Bronchial epithelial cell (primary cell): ENCODE results near the gene C3AR1. TPM values are rescaled to one million over a fixed set of nuclear protein-coding genes. Genes with fewer than 3 reads are reported as not detected.

Experiments used
- DNase-seq: peaks from one replicate; pipeline ENCODE4 v3.0.0-alpha.2; 2010; ENCODE audit warnings: low read depth
- FAIRE-seq: peaks from 2 replicates; lab custom pipeline; 2011; peaks lifted over from hg19 to GRCh38; lab: Jason Lieb, UNC
- H3K27me3 ChIP-seq: 2 replicates; pipeline ENCODE4 v1.5.1; 2011; ENCODE audit warnings: low read length; ENCODE audit not compliant: control insufficient read depth, insufficient read depth
- H3K36me3 ChIP-seq: 2 replicates; pipeline ENCODE4 v1.5.1; 2011; ENCODE audit warnings: low read length; ENCODE audit not compliant: control insufficient read depth, insufficient read depth
- H3K4me3 ChIP-seq: 2 replicates; pipeline ENCODE4 v1.5.1; 2011; ENCODE audit warnings: mild to moderate bottlenecking, low read depth, low read length, control low read depth
- total RNA-seq: library from RNA; depleted of rRNA; stranded (reverse); fragments of >200 nt; gene quantifications from 2 replicates; pipeline ENCODE4 v1.2.1, GENCODE V29; 2014
- TF ChIP-seq, protein P1 (sequence below): IDR thresholded peaks from 2 replicates; pipeline ENCODE4 v1.5.1; 2011; ENCODE audit warnings: mild to moderate bottlenecking, moderate library complexity, low read length, control low read depth, inconsistent platforms; ENCODE audit not compliant: insufficient read depth, severe bottlenecking

The C3AR1 gene
- total RNA-seq, 1 donor from 2014 or later: not detected

DNA sequence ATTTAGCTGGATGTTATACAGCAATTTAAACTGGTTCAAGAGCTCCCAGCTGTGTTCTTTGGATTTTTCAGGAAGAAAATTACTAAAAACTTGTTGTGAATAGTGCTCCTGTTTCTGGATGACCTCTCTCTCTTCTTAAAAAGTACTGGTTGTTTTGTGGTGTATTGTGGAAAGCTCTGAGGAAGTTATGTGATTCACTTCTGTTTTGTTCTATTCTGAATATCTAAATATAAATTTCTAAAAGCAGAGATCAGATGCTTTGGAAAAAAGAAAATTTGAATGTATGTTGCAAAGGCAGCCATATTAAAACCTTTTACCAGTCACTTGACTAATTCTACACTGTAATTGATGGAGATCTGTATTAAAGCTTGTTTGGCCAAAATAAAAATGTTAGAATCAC, 3.4 kb upstream of the C3AR1 start:
- no peaks in the 10 kb centered on the region for H3K27me3 ChIP-seq
- TF ChIP-seq, protein P1, sequence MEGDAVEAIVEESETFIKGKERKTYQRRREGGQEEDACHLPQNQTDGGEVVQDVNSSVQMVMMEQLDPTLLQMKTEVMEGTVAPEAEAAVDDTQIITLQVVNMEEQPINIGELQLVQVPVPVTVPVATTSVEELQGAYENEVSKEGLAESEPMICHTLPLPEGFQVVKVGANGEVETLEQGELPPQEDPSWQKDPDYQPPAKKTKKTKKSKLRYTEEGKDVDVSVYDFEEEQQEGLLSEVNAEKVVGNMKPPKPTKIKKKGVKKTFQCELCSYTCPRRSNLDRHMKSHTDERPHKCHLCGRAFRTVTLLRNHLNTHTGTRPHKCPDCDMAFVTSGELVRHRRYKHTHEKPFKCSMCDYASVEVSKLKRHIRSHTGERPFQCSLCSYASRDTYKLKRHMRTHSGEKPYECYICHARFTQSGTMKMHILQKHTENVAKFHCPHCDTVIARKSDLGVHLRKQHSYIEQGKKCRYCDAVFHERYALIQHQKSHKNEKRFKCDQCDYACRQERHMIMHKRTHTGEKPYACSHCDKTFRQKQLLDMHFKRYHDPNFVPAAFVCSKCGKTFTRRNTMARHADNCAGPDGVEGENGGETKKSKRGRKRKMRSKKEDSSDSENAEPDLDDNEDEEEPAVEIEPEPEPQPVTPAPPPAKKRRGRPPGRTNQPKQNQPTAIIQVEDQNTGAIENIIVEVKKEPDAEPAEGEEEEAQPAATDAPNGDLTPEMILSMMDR: no peak
- no peaks in the 10 kb centered on the region for H3K36me3 ChIP-seq
- no peak for FAIRE-seq
- no peak overlapping the region for H3K4me3 ChIP-seq
- no peak for DNase-seq

DNA sequence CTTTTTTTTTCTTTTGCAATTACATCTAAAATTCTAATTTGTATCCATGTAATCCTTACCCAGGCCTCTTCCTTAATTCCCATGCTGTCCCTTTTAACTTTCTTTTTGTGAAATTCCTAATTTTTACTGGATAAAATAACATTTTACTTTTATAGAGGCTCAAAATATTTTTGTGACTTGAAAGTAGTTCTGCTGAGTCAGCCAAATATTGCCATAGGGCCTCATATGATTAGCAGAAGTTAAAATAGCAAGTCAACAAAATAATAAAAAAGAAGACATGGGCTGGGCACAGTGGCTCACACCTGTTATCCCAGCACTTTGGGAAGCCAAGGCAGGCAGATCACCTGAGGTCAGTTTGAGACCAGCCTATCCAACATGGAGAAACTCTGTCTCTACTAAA, 2.0 kb downstream of the C3AR1 start:
- Histone ChIP-seq H3K4me3 (no peak overlapping the region), H3K36me3 (no peaks in the 10 kb centered on the region), H3K27me3 (no peaks in the 10 kb centered on the region)
- FAIRE-seq: no peak
- TF ChIP-seq, protein P1: no peak
- DNase-seq: no peak

DNA sequence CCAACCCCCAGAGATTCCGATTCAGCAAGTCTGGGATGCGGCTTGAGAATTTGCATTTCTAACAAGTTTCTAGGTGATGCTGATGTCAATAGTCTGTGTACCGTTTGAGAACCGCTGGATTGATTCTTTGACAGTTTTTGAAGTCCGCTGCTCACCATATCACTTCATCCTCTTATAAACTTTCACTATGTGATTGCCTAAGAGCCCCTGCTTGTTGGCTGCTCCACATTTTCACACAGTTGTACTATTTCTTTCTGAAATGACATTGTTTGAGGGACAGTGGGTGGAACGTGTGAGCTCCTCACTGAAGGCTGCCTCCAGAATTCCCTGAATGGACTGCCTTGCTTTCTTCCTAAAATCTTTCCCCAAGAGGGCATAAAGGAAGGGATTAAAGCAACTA, 7.7 kb downstream of the C3AR1 start:
- no peak for DNase-seq
- Histone ChIP-seq H3K4me3 (no peak overlapping the region), H3K36me3 (no peaks in the 10 kb centered on the region), H3K27me3 (no peaks in the 10 kb centered on the region)
- TF ChIP-seq, protein P1: no peak
- FAIRE-seq: no peak

DNA sequence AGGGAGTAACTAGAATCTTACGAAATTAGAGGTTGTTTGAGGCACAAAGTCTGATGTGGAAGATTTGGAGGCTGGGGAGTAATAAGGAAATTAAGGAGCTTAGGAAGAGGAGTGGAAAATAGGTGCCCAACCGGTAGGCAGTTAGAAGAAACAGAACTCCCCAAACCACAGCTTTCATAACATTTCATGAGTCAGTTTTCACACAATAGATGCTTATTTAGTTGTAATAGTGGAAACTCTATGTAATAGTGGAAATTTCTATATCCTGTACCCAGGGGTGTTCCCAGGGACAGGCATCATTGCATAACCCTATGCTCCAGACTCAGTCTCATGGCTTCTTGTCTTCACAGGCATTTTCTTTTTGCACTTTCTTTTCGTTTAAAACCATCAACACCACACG, 8.3 kb downstream of the C3AR1 start:
- FAIRE-seq (no peak), DNase-seq (peak; percentile 63)
- no peak overlapping the region for H3K4me3 ChIP-seq
- no peaks in the 10 kb centered on the region for H3K27me3 ChIP-seq
- TF ChIP-seq, protein P1: no peak
- H3K36me3 ChIP-seq: peaks cover 2% of the 10 kb centered on the region

DNA sequence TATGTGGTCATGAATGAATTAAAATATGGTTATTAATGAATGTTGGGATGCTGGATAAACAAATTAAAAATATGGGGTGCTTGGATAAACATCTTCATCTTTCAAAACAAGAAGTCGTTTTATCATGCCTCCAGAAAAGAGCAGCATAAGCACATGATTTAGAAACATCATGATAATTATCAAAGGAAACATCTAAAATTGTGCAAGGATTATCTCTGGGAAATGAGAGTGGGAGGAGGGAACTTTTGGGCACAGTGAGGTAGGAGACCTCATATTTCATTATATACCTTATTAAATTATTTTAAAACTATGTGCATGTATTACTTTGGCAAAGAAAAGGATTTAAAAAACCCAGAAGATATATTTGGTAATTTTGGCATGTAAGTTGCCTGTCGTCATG, 8.9 kb downstream of the C3AR1 start:
- no peaks in the 10 kb centered on the region for H3K27me3 ChIP-seq
- DNase-seq (no peak), FAIRE-seq (no peak)
- no peak overlapping the region for H3K4me3 ChIP-seq
- TF ChIP-seq, protein P1: no peak
- H3K36me3 ChIP-seq: peaks cover 2% of the 10 kb centered on the region

DNA sequence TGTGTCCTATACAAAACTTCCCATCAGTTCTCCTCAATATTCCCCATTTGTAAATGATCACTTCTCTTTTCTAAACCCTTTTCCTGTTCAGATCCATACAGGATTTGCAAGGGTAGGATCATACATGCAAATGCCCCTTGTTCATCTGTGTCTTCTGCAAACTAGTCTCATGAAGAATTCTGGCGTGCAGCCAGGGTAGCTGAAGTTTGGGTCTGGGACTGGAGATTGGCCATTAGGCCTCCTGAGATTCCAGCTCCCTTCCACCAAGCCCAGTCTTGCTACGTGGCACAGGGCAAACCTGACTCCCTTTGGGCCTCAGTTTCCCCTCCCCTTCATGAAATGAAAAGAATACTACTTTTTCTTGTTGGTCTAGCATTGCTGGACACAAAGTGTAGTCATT, 11.3 kb downstream of the C3AR1 start:
- no peaks in the 10 kb centered on the region for H3K27me3 ChIP-seq
- TF ChIP-seq, protein P1: no peak
- DNase-seq (no peak), FAIRE-seq (no peak)
- H3K4me3 ChIP-seq: no peak overlapping the region
- peaks cover 6% of the 10 kb centered on the region for H3K36me3 ChIP-seq
